K562 (cell line): ENCODE results near the gene SLC7A4. TPM values are rescaled to one million over a fixed set of nuclear protein-coding genes. Genes with fewer than 3 reads are reported as not detected.

ENCODE experiments used
- ATF3 ChIP-seq, 2 experiments: fragments of 450-650 bp in 1 of 2; sonication (generic) in 1 of 2; formaldehyde crosslinking in 1 of 2; IDR thresholded peaks in 1 of 2; conservative IDR thresholded peaks in 1 of 2; 2 replicates each; pipeline versions ENCODE4 v1.6.1 to v1.8.1; 2016 to 2023; ENCODE audit warnings: mild to moderate bottlenecking in 2 of 2, moderate library complexity in 2 of 2, inconsistent platforms in 1 of 2, missing genetic modification reagents in 1 of 2
- E2F8 ChIP-seq: fragments of 450-650 bp; IDR thresholded peaks from 2 replicates; pipeline ENCODE4 v1.7.1; 2018; ENCODE audit warnings: mild to moderate bottlenecking, low read depth; ENCODE audit not compliant: partially characterized antibody
- KLF13 ChIP-seq: fragments of 450-650 bp; IDR thresholded peaks from 2 replicates; pipeline ENCODE4 v1.6.1; 2016; ENCODE audit warnings: missing genetic modification characterization, low read depth, mild to moderate bottlenecking, missing compliant biosample characterization, moderate library complexity, borderline replicate concordance
- USF1 ChIP-seq: sonication (generic); formaldehyde crosslinking; IDR thresholded peaks from 2 replicates; pipeline ENCODE4 v1.9.0; 2022; ENCODE audit warnings: mild to moderate bottlenecking, missing genetic modification reagents
- polyA plus RNA-seq, 8 experiments: library from polyadenylated mRNA; depleted of rRNA in 4 of 8; stranded (reverse) in 5 of 8; unstranded in 3 of 8; fragments of >200 nt; fragmentation: Nextera tagmentation in 2 of 8; fragmentation: Illumina TruSeq in 1 of 8; extraction: Ambion mirVana in 2 of 8; extraction: Trizol in 1 of 8; gene quantifications; 2 replicates each; pipeline versions ENCODE4 v1.2.1 to v1.2.3, GENCODE V29; 2011 to 2014; ENCODE audit warnings: inconsistent platforms in 1 of 8, missing spikeins in 1 of 8
- total RNA-seq, 7 experiments: library from RNA; depleted of rRNA in 6 of 7; stranded (reverse); fragments of >200 nt in 6 of 7; fragmentation: Illumina TruSeq in 2 of 7; extraction: Trizol in 2 of 7; gene quantifications; 2 replicates each; pipeline versions ENCODE4 v1.2.1 to v1.2.3, GENCODE V29; 2011 to 2021; ENCODE audit warnings: low replicate concordance in 1 of 7

SLC7A4 gene
- total and polyA plus RNA-seq, 9 of the 15 experiments (the other 6 are each of a cell fraction or from before 2014, with no cell fraction given), result not detected

DNA sequence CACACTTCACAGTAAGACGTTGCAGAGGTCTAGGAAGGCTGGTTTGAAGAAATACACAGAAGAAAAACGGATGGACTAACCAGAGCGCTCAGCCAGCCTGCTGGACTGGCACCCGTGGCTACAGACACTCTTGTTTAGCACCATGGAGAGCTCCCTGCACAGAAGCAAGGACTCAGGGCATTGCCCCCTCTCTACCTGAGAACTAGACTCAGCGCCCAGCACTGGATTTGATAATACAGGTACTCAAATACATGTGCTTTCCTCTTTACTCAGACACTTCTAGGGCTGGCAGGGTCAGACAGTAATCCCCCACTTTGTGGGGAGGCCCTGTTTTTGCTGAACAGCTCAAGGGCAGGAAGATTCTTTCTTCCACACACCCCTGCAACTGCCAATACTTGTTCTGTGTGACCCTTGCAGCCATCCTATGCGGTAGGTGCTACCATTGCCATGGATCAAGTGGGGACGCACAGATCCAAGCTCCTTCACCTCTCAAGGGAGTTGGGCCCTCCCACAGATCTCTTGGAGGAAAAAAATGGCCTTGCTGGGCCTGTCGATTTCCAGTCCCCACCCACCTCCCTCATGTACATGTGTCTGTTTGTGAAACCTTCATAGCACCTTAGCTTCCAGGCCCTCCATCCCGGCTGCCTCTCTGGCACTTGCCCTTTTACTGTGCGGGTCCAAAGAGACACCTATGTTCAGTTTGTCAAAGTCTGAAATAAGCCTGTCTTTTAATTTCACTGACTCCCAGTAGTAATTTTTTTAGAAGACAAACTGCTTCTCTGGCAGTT lies 22.5 kb downstream of the SLC7A4 start (continued):
- TF ChIP-seq E2F8 (no peak), USF1 (CRISPR knock-in tag) (no peak), KLF13 (peak; percentile 18; the same call in 1 of the 2 replicates), ATF3 (IDR thresholded peaks at IDR 0.05) (no peak), ATF3 (CRISPR knock-in tag; conservative IDR thresholded peaks at IDR 0.05) (peak; percentile 76; the same call in 1 of the 2 replicates)
